ENCODE data around the gene ESPN.

ESPN gene

GRCh38 chr1:6463120-6463412, 38.5 kb downstream of the ESPN start:
- Histone ChIP-seq H3K9me3 (ENCODE audit: control insufficient read depth, insufficient read depth, low read depth, low read length) (no peaks in the 10 kb centered on the region), H3K36me3 (ENCODE audit: control insufficient read depth in 2 of 2, insufficient read depth in 1 of 2, low read length in 2 of 2) (peaks cover 0 to 40% of the 10 kb centered on the region in 2 experiments; a peak in 1 of 3 replicates), H3K27ac (ENCODE audit: extremely low read depth, low read depth, low read length) (no peak overlapping the region), H3K4me3 (ENCODE audit: low read depth, low read length) (no peak overlapping the region), H3K4me1 (ENCODE audit: control insufficient read depth, insufficient read depth, low read length) (no peaks in the 10 kb centered on the region)
- ChIA-PET CTCF (interaction anchor here (1.2 to 2.7 kb wide), 4 partner anchors 10 to 216 kb away, joined by 3 to 10 read pairs (median 4); no protein-coding TSS in a partner anchor), POLR2A (no interaction called here)
- TF ChIP-seq ZNF677 (tag by site-specific recombination; IDR thresholded peaks at IDR 0.05) (no peak), ZSCAN4 (tag by site-specific recombination; IDR thresholded peaks at IDR 0.05) (no peak), ZBTB11 (tag by site-specific recombination; conservative IDR thresholded peaks at IDR 0.05; ENCODE audit: low read depth) (no peak), ZBTB44 (tag by site-specific recombination; IDR thresholded peaks at IDR 0.05) (no peak), ZNF23 (tag by site-specific recombination; IDR thresholded peaks at IDR 0.05; ENCODE audit: borderline replicate concordance) (no peak), ZNF664 (tag by site-specific recombination; IDR thresholded peaks at IDR 0.05) (no peak), ZNF24 (tag by site-specific recombination; IDR thresholded peaks at IDR 0.05) (no peak), PRDM4 (tag by site-specific recombination; IDR thresholded peaks at IDR 0.05) (no peak), ZNF518A (tag by site-specific recombination; conservative IDR thresholded peaks at IDR 0.05; ENCODE audit: low read depth) (no peak), ZNF10 (tag by site-specific recombination; IDR thresholded peaks at IDR 0.05) (no peak), ZBTB10 (tag by site-specific recombination; IDR thresholded peaks at IDR 0.05) (no peak), BCL6B (tag by site-specific recombination; IDR thresholded peaks at IDR 0.05) (no peak), ZNF274 (IDR thresholded peaks at IDR 0.05; ENCODE audit: low read length) (no peak), ZNF274 (tag by site-specific recombination; IDR thresholded peaks at IDR 0.05; ENCODE audit: borderline replicate concordance) (no peak), ZNF16 (tag by site-specific recombination; IDR thresholded peaks at IDR 0.05; ENCODE audit: low read depth) (no peak), SETDB1 (IDR thresholded peaks at IDR 0.05; ENCODE audit: insufficient read length, low read length) (no peak), ZNF521 (tag by site-specific recombination; IDR thresholded peaks at IDR 0.05) (no peak), ZNF555 (tag by site-specific recombination; conservative IDR thresholded peaks at IDR 0.05) (no peak), WT1 (tag by site-specific recombination; IDR thresholded peaks at IDR 0.05) (no peak), ZNF391 (tag by site-specific recombination; IDR thresholded peaks at IDR 0.05; ENCODE audit: borderline replicate concordance, low read depth) (no peak)
